ENCODE data around the gene THUMPD1.
"Not testable (repeated sequence)": the region's sequence is repeated elsewhere in the genome, so short reads cannot be mapped to it uniquely, and the experiment has no call there.

The THUMPD1 gene, protein sequence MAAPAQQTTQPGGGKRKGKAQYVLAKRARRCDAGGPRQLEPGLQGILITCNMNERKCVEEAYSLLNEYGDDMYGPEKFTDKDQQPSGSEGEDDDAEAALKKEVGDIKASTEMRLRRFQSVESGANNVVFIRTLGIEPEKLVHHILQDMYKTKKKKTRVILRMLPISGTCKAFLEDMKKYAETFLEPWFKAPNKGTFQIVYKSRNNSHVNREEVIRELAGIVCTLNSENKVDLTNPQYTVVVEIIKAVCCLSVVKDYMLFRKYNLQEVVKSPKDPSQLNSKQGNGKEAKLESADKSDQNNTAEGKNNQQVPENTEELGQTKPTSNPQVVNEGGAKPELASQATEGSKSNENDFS

DNA sequence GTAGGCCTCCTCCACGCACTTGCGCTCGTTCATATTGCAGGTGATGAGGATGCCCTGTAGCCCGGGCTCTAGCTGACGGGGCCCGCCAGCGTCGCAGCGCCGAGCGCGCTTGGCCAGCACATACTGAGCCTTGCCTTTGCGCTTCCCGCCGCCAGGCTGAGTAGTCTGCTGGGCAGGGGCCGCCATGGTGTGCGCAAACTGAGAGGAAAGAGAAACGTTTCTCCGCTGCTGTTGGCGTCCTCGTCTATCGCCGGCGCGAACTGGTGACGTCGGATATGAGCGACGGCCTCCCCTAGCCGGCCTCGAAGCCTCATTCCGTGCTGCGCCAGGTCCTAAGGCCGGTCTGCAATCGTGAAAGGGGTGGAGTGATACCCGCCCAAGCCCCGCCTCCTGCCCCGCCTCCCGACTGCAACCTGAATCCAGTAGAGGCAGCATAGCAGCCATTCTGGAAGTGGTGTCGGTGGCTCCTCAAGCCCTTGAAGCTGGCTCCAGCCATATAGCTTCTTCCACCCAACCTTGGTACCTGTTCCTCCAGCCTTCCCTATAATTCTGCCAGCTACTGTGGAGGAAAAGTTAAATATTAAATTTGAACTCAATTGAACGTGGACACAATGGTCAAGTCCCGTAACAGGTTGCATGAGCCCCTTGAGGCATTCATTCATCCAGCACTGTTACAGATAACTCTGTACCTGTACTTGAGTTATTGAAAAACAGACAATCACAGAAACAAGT, at the start of gene THUMPD1:
Gene THUMPD1, minus strand, starts transcription at position 265 of the 732 bp plus-strand sequence. Its CDS starts 79 bp downstream, at position 186.
- peak; percentile 98 for DNase-seq

DNA sequence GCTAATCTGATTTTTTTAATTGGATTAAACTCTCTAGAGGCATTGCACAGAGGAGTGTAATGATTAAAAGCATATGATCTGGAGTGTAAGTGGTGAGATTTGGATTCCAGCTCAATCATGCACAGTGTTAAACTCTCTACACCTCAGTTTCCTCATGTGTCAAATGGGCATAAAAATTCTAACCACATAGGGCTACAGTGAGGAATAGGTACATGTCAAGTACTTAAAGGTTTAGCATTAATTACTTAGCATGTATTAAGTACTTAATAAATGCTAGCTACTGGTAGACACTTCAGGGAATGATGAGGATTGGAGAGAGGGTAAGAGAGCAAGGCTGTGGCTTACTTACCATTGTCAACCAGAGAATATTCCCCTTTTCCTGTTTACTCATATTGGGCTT, 47.5 kb upstream of the THUMPD1 start:
- no peak for DNase-seq

DNA sequence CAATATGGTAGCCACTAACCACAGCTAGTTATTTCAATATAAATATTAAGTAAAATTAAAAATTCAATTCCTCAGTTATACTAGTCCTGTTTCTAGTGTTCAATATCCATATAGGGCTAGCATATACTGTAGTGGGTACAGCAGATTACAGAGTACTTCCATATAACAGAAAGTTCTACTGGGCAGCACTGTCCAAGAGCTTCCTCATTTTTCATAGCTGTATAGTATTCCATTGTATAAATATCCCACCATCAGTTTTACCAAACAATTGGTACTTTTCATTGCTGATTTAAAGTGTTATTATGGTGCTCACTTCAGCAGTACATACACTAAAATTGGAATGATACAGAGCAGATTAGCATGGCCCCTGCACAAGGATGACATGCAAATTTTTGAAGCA, 42.6 kb upstream of the THUMPD1 start:
- no peak for DNase-seq

DNA sequence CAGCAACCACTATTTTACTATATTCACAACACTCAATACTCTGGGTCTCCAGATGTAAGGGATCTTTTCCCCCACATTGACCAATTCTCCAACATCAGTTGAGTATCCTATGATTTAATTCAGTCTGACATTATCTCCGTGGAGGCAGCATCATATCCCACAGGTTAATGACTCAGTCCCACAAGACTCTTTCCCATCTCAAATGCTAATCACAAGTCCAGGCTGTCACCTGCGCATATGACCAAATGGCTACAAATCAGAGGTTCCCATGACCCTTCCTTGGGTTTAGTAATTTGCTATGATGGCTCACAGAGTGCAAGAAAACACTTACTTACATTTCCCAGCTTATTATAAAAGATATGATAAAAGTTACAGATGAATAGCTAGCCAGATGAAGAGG, 40.9 kb upstream of the THUMPD1 start:
- DNase-seq: no peak

DNA sequence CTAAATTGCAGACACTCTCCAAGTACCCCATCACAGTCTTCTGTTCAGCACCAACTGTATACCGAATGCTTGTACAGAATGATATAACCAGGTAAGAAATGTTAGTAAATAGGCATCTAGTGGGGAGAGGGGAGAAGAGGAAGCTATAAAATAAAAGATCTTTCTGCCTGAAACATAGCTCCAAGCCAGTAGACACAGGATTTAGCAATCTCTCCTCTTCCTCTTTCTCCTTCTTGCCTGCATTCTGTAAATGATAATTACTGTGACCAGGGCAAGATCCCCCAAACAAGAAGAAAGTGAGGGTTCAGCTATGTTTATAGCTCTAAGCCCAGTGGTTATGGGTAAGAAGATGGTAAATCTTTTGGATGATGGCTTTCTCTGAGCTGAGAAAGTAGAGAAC, 40.1 kb upstream of the THUMPD1 start:
- no peak for DNase-seq

DNA sequence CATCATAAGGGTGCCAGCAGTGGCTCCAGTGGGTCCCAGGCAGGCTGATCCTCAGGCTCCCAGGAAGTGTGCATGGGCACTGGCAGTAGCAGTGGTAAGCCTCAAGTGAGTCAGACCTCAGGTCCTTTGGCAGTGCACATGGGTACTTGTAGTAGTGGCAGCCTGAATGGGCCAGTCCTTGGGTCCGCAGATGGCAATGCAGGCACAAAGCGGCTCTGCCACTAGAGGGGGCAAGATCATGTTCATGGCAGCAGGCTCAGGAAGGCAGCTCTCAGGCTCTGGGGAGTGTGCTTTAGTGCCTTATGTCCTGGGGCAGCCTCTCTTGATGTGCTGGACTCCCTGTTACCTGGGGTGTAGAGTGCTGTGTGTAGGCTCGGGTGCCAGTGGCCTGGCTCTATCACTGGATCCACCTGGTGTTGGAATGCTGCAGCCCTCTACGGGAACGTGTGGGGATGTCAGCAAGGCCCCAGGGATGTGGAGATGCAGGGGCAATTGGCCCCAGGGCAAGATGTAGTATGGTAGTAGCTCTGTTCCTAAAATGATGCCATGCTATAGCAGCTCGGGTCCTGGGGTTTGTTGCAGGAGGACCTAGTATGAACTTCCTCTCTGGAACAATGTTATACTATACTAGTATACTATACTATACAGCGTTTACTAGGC, 33.2 kb upstream of the THUMPD1 start:
- peak; percentile 57 to 59 for DNase-seq

DNA sequence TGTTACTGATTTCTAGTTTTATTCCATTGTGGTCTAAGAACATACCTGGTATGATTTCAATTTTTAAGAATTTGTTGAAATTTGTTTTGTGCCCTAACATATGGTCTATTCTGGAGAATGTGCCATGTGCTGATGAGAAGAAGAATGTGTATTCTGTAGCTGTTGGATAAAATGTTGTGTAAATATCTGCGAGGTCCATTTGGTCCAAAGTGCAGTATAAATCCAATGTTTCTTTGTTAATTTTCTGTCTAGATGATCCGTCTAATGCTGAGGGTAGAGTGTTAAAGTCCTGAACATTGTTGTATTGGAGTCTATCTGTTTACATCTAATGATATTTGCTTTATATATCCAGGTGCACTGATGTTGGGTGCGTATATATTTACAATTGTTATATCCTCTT, 32.1 kb upstream of the THUMPD1 start:
- DNase-seq: no peak

DNA sequence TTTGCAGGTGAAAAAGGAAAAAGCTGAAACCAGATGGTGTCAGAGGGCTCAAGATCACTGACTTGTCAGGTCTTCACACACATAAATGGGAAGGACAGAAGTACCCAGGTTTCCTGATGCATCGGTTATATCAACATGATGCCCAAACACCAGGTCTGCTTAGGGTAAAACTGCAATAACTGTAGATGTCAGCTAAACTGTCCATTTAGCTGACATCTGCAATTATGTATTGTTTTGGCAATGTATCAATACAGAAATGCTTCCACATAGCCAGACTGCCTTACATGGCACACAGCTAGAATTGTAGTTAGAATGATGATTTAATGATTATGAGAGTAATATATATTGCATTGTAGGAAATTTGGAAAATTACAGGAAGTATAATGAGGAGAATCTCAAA, 27.2 kb upstream of the THUMPD1 start:
- no peak for DNase-seq

DNA sequence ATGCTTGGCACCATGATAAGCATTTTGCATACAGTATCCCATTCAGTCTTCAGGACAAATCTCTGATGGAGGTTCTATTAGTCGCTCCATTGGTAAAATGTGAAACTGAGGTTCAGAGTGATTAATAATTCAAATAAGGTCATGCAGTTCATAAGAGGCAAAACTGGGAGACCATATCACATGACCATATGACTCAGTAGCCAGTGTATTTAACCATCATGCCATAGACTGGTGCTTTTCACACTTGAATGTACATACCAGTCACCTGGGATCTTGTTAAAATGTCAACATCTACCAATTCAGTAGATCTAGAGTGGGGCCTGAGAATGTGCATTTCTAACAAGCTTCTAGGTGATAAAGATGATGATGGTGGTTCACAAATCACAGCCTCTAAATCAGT, 26.5 kb upstream of the THUMPD1 start:
- no peak for DNase-seq

DNA sequence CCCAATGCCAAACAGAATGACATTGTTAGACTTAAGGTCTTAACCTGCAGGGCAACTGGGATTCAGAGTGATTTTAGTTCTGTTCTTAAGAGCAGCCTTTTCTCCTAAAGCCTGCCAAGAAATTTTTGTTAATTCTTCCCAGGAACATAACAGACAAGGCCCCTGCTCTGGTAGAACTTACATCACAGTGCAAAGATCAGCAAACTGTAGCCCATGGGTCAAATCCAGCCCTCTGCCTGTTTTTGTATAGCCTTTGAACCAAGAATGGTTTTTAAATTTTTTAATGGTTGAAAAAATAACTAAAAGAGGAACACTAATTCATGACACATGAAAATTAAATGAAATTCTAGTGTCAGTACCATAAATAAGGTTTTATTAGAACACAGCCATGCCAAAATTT, 26.0 kb upstream of the THUMPD1 start:
- no peak for DNase-seq

DNA sequence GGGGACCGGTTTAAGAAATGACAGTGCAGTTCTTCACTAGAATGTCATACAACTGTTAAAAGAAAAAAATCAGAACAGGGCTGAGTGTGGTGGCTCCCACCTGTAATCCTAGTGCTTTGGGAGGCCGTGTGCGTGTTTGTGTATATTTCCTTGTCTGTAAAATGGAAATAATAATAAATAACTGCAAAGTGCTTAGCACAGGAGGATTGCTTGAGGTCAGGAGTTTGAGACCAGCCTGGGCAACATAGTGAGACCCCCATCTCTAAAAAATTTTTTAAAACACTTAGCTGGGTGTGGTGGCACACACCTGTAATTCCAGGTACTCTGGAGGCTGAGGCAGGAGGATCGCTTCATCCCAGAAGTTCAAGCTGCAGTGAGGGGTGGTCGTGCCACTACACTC, 24.7 kb upstream of the THUMPD1 start:
- DNase-seq: no peak

DNA sequence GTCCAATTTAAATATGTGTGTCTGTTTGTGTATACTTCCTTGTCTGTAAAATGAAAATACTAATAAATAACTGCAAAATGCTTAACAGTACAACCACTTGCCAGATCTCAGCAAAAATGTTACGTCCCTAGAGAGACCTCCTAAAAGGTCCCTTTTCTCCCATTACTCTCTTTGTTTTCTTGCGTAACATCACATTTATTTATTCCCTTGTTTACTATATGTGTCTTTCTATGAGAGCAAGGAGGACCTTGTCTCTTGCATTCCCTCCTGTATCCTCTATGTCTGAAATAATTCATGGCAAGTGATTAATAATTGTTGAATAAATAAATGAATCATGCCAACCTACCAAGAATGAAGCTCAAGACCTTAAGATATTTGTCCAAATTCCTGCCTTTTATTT, 24.1 kb upstream of the THUMPD1 start:
- DNase-seq: no peak

DNA sequence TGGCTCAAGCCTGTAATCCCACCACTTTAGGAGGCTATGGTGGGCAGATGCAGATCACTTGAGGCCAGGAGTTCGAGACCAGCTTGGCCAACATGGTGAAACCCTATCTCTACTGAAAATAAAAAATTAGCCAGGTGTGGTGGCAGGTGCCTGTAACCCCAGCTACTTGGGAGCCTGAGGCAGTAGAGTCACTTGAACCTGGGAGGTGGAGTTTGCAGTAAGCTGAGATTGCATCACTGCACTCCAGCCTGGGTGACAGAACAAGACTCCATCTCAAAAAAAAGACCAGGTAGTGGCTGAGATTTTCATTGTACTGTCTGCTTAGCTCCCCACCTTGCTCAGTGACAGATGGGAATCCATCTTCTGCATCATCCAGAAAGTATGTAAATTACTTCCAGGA, 22.8 kb upstream of the THUMPD1 start:
- DNase-seq: not testable (repeated sequence)

DNA sequence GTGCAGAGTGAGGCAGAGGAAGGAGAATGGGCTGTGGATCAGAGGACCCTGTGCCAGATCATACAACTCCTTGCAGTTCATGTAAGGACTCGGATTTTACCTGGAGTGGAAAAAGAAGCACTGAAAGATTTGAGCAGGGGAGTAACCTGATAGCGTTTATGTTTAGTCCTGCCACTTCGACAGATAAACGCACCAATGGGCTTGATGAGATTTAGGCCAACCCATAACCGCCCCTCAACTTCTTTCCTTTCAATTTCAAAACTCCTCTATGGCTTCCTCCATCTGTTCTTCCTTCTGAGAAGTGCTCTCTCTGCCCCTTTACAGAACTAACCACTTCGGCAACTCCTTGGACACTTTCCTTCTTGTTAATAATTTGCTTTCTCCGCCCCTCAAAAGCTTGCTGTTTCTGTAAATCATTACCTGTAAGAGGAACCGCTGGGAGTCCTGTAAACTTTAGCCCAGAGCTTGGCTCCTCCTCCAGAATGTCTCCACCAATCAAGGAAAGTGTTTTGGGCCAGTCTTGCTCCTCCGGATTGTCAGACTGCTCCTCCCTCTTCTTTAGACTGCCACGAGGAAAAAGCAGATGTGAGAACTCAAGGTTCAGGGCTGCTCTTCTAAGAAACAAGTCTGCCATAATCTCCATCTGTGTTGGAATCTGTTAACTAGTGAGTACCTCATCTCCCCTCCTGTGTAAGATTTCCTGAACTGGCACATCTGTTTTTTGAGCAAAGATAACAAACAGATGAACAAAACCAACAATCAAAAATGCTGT, 22.0 kb upstream of the THUMPD1 start, which contains the start of gene ACSM3:
Gene ACSM3, plus strand, starts transcription at position 554 of the 772 bp plus-strand sequence. CDS start 6,021 bp downstream, outside the sequence.
- DNase-seq: peak; percentile 81 to 86

DNA sequence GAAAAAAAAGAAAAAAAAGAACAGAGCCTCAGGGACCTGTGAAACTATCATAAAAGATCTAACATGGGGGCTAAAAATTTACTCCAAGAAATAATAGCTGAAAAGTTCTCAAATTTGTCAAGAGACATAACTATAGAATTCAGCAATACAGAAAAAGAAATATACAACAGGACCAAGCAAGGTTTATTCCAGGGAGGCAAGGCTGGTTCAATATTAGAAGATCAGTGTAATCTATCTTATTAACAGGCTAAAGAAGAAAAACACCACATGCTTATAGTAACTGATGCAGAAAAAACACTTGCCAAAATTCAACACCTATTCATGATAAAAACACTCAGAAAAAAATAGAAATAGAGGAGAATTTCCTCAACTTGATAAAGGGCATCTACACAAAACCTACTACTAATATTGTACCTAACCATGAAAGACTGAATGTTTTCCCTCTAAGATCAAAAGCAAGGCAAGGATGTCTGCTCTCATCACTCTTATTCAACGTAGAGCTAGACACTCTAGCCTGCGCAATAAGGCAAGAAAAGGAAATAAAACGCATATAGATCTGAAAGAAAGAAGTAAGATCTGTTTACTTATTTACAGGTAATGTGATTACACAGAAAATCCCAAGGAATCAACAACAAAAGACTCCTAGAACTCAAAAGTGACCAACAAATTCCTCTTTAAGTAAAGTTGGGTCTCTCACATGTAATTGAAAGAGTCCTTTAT, 20.9 kb upstream of the THUMPD1 start:
- no peak for DNase-seq

DNA sequence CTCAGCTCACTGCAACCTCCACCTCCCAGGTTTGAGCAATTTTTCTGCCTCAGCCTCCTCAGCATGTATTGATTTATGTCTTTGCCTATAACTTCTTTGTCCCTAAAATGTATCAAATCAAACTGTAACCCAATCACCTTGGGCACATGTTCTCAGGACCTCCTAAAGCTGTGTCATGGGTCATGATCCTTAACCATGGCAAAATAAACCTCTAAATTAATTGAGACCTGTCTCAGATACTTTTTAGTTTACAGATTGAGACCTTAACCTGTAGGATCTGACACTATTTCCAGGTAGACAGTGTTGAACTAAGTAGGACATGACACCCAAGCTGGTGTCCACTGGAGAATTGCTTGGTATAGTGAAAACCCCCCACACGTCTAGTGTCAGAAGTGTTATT, 19.6 kb upstream of the THUMPD1 start:
- no peak for DNase-seq

DNA sequence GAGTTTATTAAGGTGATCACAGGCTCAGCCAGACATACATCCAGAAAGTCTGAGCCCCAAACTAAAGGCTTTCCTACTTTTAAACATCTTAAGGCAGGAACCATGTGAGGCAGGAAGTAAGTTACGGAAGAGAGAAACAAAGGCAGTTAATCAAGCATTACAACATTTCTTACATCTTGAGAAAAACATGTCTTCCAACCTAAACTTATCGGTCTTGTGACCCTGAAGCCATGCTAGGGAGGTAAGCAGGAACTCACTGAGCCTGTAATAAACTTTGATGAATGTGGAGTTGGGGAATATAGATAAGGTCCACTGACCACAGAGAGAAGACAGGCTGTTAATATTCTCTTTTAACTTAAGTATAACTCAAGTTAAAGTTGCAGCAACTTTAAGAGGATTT, 18.7 kb upstream of the THUMPD1 start:
- DNase-seq: no peak

DNA sequence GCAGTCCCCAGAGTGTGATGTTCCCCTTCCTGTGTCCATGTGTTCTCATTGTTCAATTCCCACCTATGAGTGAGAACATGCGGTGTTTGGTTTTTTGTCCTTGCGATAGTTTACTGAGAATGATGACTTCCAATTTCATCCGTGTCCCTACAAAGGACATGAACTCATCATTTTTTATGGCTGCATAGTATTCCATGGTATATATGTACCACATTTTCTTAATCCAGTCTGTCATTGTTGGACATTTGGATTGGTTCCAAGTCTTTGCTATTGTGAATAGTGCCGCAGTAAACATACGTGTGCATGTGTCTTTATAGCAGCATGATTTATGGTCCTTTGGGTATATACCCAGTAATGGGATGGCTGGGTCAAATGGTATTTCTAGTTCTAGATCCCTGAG, 14.2 kb upstream of the THUMPD1 start:
- DNase-seq: not testable (repeated sequence)

DNA sequence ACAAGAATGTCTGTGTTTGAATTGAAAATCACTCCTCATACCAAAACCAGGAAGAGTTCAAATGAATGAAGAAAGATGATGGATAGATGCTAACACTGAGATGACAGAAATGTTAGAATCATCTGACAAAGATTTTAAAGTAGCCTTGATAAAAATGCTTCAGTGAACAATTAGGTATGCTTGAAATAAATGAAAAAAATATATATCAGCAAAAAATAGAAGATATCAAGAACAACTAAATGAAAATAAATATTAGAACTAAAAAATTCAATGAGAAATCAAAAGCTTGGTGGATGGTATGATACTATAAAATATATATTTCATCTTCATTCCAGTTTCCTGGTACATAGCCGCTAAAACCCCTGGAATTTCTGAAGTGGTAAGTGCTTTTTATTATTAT, 13.6 kb upstream of the THUMPD1 start:
- DNase-seq: no peak

DNA sequence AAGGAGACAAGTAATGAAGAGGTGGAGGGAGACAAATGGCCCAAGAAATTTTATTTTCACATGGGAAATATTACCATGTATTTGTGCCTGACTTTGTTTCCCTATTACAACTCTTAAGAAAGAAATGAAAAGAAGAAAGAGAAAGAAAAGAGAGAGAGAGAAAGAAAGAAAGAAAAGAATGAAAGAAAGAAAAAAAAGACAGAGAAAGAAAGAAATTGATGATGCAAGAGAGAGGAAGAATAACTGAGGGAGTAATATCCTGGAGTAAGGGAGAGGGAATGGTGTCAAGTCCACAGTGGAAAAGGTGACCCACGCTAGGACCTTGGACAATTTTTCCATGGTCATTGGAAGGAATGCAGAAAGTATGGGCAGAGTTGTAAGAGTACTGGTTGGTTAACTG, 12.1 kb upstream of the THUMPD1 start:
- DNase-seq: no peak

DNA sequence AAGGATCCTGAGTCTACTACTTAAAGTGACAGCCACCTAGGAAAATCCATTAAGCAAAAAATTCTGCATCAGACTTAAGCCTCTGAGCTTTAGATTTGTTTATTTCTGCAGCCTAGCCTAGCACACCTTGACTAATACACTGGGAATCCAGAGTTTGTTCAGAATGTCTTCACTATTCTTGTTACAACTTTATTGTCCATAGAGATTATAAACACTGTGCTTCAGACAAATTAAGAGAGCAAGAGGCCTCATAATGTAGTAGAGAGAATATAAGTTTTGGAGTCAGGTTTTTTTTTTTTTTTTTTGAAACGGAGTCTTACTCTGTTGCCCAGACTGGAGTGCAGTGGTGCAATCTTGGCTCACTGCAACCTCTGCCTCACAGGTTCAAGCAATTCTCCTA, 8.9 kb upstream of the THUMPD1 start:
- no peak for DNase-seq

DNA sequence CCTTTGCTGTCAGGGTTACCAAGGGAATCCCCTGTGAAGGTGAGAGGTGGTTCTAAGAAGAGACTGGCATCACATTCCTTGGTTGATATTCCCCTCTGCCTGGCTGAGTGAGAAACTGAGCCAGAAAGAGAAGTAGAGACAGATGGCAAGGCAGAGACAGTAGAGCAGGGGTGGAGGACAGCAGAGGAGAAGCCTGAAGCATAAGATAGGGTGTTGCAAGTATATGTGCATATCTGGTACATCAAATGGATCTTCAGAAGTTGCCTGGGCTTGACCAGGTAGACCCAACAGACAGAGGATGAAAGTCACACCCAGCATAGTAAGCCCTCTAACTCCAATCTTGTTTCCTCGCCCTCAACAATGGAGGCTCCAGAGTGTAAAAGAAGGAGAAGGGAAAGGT, 7.9 kb upstream of the THUMPD1 start:
- no peak for DNase-seq

Measured in CD4-positive, alpha-beta T cell treated with Interleukin-1 beta for 1 hour (primary cell).